ENCODE data around the gene HNRNPD.

The HNRNPD gene

DNA sequence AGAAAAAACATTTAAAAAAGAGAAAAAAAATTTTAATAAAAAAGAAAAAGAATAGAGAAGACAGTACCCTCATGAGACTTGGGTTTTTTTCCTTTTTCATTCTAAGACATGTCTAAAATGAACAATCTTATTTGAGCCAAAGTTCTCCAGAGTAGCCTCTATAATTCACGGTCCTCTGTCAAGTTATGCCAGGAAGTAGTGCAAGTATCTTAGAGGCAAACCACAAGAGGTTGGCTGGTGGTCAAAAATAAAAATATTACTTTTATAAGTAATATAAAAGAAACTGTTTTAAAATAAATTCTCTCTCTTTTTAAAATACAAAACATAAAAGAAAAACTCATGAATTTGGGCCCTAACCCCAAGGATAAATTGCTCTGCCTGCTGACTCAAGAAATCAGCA, 29.9 kb upstream of the HNRNPD start:
- H3K9me3 ChIP-seq (ENCODE audit: control insufficient read depth, insufficient read depth, low read depth, low read length): no peaks in the 10 kb centered on the region
- POLR2A ChIA-PET: no interaction called here
- no peak overlapping the region for H3K4me3 ChIP-seq (ENCODE audit: low read depth, low read length)
- no peak for TF ChIP-seq REPIN1 (tag by site-specific recombination; IDR thresholded peaks at IDR 0.05; ENCODE audit: low read depth)
- no peaks in the 10 kb centered on the region for H3K36me3 ChIP-seq (ENCODE audit: control insufficient read depth in 2 of 2, insufficient read depth in 1 of 2, low read length in 2 of 2)
- no peaks in the 10 kb centered on the region for H3K4me1 ChIP-seq (ENCODE audit: control insufficient read depth, insufficient read depth, low read length)
- no peak overlapping the region for H3K27ac ChIP-seq (ENCODE audit: extremely low read depth, low read depth, low read length)
- CTCF ChIA-PET: no interaction called here

DNA sequence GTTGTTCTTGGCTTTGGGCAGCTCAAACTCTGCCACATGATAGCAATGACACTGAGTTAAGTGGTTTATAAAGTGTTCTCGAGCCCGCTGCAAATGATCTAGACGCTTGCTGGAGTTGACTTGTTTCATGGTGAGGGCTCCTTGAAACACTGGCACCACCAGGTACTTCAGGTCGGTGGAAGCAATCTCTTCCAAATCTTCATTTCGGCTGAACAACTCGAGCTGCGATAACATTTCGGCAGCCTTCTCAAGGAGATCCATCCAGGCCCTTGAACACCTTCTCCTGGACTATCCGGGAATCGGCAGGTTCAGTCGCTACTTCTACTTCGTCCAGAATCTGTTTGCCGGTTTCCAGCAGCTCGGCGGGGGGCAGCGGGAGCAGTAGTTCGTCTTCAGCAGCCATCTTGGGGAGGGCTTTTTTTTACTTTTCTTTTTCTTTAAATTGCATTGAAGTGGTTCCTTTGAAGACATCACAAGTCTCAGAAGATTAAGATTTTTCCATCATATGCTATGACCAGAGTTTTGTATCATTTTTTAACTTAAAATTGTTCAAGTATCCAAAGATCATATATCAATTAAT, 28.5 kb upstream of the HNRNPD start:
- Histone ChIP-seq H3K4me1 (ENCODE audit: control insufficient read depth, insufficient read depth, low read length) (no peaks in the 10 kb centered on the region), H3K4me3 (ENCODE audit: low read depth, low read length) (no peak overlapping the region), H3K27ac (ENCODE audit: extremely low read depth, low read depth, low read length) (no peak overlapping the region), H3K36me3 (ENCODE audit: control insufficient read depth in 2 of 2, insufficient read depth in 1 of 2, low read length in 2 of 2) (no peaks in the 10 kb centered on the region), H3K9me3 (ENCODE audit: control insufficient read depth, insufficient read depth, low read depth, low read length) (no peaks in the 10 kb centered on the region)
- CTCF ChIA-PET: no interaction called here
- POLR2A ChIA-PET: no interaction called here
- TF ChIP-seq ZNF324 (tag by site-specific recombination; IDR thresholded peaks at IDR 0.05): no peak
- no peak for TF ChIP-seq ZNF184 (tag by site-specific recombination; IDR thresholded peaks at IDR 0.05)
- no peak for TF ChIP-seq ZNF266 (tag by site-specific recombination; IDR thresholded peaks at IDR 0.05; ENCODE audit: low read depth)
- no peak for TF ChIP-seq ZBTB20 (tag by site-specific recombination; IDR thresholded peaks at IDR 0.05)
- no peak for TF ChIP-seq ZIC2 (tag by site-specific recombination; IDR thresholded peaks at IDR 0.05)
- no peak for TF ChIP-seq ZNF621 (tag by site-specific recombination; IDR thresholded peaks at IDR 0.05)

GRCh38 chr4:82401600-82401999, 27.8 kb upstream of the HNRNPD start:
- no peak for TF ChIP-seq ZBTB7A (tag by site-specific recombination; IDR thresholded peaks at IDR 0.05; ENCODE audit: low read depth)
- TF ChIP-seq ZNF692 (tag by site-specific recombination; IDR thresholded peaks at IDR 0.05): no peak
- TF ChIP-seq ZNF138 (tag by site-specific recombination; IDR thresholded peaks at IDR 0.05; ENCODE audit: borderline replicate concordance): no peak
- no peak for TF ChIP-seq ZNF221 (tag by site-specific recombination; IDR thresholded peaks at IDR 0.05; ENCODE audit: borderline replicate concordance)
- TF ChIP-seq IKZF3 (tag by site-specific recombination; IDR thresholded peaks at IDR 0.05): no peak
- TF ChIP-seq, protein P1, sequence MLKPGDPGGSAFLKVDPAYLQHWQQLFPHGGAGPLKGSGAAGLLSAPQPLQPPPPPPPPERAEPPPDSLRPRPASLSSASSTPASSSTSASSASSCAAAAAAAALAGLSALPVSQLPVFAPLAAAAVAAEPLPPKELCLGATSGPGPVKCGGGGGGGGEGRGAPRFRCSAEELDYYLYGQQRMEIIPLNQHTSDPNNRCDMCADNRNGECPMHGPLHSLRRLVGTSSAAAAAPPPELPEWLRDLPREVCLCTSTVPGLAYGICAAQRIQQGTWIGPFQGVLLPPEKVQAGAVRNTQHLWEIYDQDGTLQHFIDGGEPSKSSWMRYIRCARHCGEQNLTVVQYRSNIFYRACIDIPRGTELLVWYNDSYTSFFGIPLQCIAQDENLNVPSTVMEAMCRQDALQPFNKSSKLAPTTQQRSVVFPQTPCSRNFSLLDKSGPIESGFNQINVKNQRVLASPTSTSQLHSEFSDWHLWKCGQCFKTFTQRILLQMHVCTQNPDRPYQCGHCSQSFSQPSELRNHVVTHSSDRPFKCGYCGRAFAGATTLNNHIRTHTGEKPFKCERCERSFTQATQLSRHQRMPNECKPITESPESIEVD (tag by site-specific recombination; IDR thresholded peaks at IDR 0.05): no peak
- TF ChIP-seq ZNF571 (tag by site-specific recombination; IDR thresholded peaks at IDR 0.05): no peak
- no peak for TF ChIP-seq ZNF843 (tag by site-specific recombination; IDR thresholded peaks at IDR 0.05)
- no peak for TF ChIP-seq ZNF280D (tag by site-specific recombination; IDR thresholded peaks at IDR 0.05)
- TF ChIP-seq ZNF548 (tag by site-specific recombination; IDR thresholded peaks at IDR 0.05): no peak
- TF ChIP-seq ZNF311 (tag by site-specific recombination; IDR thresholded peaks at IDR 0.05; ENCODE audit: borderline replicate concordance): no peak
- TF ChIP-seq SETDB1 (IDR thresholded peaks at IDR 0.05; ENCODE audit: insufficient read length, low read length): no peak
- TF ChIP-seq ZNF555 (tag by site-specific recombination; conservative IDR thresholded peaks at IDR 0.05): no peak
- no peak for TF ChIP-seq SP3 (tag by site-specific recombination; IDR thresholded peaks at IDR 0.05)
- TF ChIP-seq ZNF664 (tag by site-specific recombination; IDR thresholded peaks at IDR 0.05): no peak
- no peak for TF ChIP-seq FEZF1 (tag by site-specific recombination; IDR thresholded peaks at IDR 0.05)
- Histone ChIP-seq H3K4me3 (ENCODE audit: low read depth, low read length) (no peak overlapping the region), H3K4me1 (ENCODE audit: control insufficient read depth, insufficient read depth, low read length) (no peaks in the 10 kb centered on the region), H3K9me3 (ENCODE audit: control insufficient read depth, insufficient read depth, low read depth, low read length) (no peaks in the 10 kb centered on the region), H3K27ac (ENCODE audit: extremely low read depth, low read depth, low read length) (no peak overlapping the region), H3K36me3 (ENCODE audit: control insufficient read depth in 2 of 2, insufficient read depth in 1 of 2, low read length in 2 of 2) (no peaks in the 10 kb centered on the region)
- ChIA-PET CTCF (no interaction called here), POLR2A (no interaction called here)
